BLaER1 treated with 17β-estradiol and CSF1 and Interleukin-3, amounts not matched to agents 10 nM and 100 nM (cell line): ENCODE measurements around the gene IZUMO1.
A peak's percentile ranks its signal among the peaks of the same experiment; 100 is the strongest.
"Not testable (repeated sequence)": the region's sequence is repeated elsewhere in the genome, so short reads cannot be mapped to it uniquely, and the experiment has no call there.

ENCODE experiments used
- H3K27ac ChIP-seq, 11 experiments: shearing (Covaris generic); formaldehyde crosslinking; 2 replicates each; pipeline ENCODE4 v1.8.1; 2022
- H3K27me3 ChIP-seq, 11 experiments: shearing (Covaris generic); formaldehyde crosslinking; 2 replicates each; pipeline ENCODE4 v1.8.1; 2022
- H3K36me3 ChIP-seq, 11 experiments: shearing (Covaris generic); formaldehyde crosslinking; 2 replicates each; pipeline ENCODE4 v1.8.1; 2022
- H3K4me1 ChIP-seq, 10 experiments: shearing (Covaris generic); formaldehyde crosslinking; 2 replicates each; pipeline ENCODE4 v1.8.1; 2022
- H3K4me2 ChIP-seq, 11 experiments: shearing (Covaris generic); formaldehyde crosslinking; 2 replicates each; pipeline ENCODE4 v1.8.1; 2022
- H3K4me3 ChIP-seq, 10 experiments: shearing (Covaris generic); formaldehyde crosslinking; 2 replicates each; pipeline ENCODE4 v1.8.1; 2022
- H3K9ac ChIP-seq, 11 experiments: shearing (Covaris generic); formaldehyde crosslinking; 2 replicates each; pipeline ENCODE4 v1.8.1; 2022
- H3K9me3 ChIP-seq, 11 experiments: shearing (Covaris generic); formaldehyde crosslinking; replicated peaks in 1 of 11; 2 replicates each; pipeline ENCODE4 v1.8.1; 2022
- H4K20me1 ChIP-seq, 11 experiments: shearing (Covaris generic); formaldehyde crosslinking; 2 replicates each; pipeline ENCODE4 v1.8.1; 2022
- Cebpa-rat ChIP-seq, 11 experiments: shearing (Covaris generic); IDR thresholded peaks; 2 replicates each; pipeline ENCODE4 v1.8.1; 2022

Gene IZUMO1

DNA sequence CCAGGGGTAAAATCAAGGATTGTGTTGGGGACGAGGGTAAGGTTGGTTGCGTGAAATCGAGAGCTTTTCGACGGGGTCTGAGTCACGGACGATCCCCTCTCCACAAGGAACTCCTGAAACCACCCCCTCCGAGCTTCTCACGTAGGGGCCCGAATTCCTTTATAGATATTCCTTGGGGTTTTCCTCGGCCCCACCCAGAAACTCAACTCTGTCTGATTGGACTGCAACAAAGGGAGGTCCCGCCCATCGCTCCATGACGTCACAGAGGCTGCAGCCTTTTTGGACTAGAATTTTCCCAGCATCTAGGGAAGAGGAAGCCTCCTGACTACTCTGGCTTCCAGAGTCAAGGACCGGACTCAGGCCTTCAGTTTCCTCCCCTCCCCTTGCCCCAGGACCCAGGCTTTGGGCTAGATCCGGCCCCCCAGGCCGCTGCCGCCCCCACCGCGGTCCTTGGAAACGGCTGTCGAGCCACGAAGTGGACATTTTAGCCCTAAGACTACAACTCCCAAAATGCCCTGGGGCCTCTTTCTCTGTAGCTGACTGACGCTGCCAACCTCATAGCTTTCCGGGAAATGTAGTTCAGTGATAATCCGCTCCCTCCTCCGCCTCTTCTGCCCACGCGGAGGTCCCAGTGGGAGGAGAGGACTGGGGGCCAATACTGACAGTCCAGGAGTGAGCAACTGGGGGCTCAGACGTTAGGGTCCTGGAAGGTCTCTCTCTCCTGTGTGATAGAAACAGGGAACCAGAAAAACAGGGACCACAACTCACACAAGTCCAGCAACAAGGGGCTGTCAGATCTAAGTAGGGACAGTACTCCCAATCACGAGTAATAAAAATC lies at the start of gene IZUMO1:
TSS of gene IZUMO1 (minus strand) at position 172 of the 838 bp plus-strand sequence. CDS start 1,050 bp downstream, outside the sequence.
- Histone ChIP-seq H3K36me3 (peaks cover 0 to 20% (median 14%) of the 10 kb centered on the region in 11 experiments; a peak in 15 of 22 replicates), H3K4me3 (peak within 1 kb of the TSS; percentile 51 to 71 (median 64)), H4K20me1 (peaks cover 0 to 7% (median 0%) of the 10 kb centered on the region in 11 experiments; a peak in 3 of 22 replicates), H3K9ac (peak within 1 kb of the TSS; percentile 63 to 84 (median 78)), H3K4me1 (peaks cover 42 to 73% (median 56%) of the 10 kb centered on the region in 10 experiments), H3K4me2 (peak within 1 kb of the TSS; percentile 60 to 86 (median 75)), H3K27me3 (peaks cover 0 to 7% (median 1%) of the 10 kb centered on the region in 11 experiments; a peak in 9 of 22 replicates), H3K27ac (peak within 1 kb of the TSS; percentile 42 to 85 (median 76); a peak in 21 of 22 replicates), H3K9me3 (no peaks in the 10 kb centered on the region)
- TF ChIP-seq Cebpa-rat (IDR thresholded peaks at IDR 0.05), result no peak

DNA sequence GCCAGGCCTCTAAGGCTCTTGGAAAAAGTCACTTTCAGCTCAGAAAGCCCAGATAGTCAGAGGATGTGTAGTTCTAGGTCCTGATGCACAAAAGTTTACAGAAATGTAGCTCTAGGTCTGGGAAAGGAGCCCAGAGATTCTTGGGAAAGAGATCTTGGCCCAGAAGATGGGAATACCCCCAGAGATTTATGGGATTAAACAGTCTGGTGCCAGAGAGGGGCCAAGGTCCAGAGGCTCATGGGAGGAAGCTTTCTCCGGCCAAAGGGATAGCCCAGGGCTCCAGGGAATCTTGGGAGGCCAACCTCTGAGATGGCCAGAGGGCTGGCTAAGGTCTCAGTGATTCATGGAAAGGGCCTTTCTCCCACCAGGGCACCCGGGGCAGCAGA lies 49.0 kb upstream of the IZUMO1 start:
- H3K4me1 ChIP-seq, result peaks cover 30 to 58% (median 56%) of the 10 kb centered on the region in 10 experiments
- H3K27ac ChIP-seq, result peak overlapping the region in 9 of 11 experiments; percentile 25 to 86 (median 50); a peak in 18 of 22 replicates
- H3K4me2 ChIP-seq, result peak overlapping the region in 10 of 11 experiments; percentile 21 to 96 (median 90); a peak in 16 of 22 replicates
- no peaks in the 10 kb centered on the region for H3K27me3 ChIP-seq
- no peaks in the 10 kb centered on the region; a peak in 1 of 22 replicates for H4K20me1 ChIP-seq
- H3K9me3 ChIP-seq, result no peaks in the 10 kb centered on the region
- H3K9ac ChIP-seq, result peak overlapping the region in 9 of 11 experiments; percentile 4 to 77 (median 22); a peak in 12 of 22 replicates
- H3K36me3 ChIP-seq, result no peaks in the 10 kb centered on the region
- TF ChIP-seq Cebpa-rat (IDR thresholded peaks at IDR 0.05), result no peak
- H3K4me3 ChIP-seq, result peak overlapping the region in 3 of 10 experiments; percentile 54 to 70 (median 67); a peak in 4 of 20 replicates

DNA sequence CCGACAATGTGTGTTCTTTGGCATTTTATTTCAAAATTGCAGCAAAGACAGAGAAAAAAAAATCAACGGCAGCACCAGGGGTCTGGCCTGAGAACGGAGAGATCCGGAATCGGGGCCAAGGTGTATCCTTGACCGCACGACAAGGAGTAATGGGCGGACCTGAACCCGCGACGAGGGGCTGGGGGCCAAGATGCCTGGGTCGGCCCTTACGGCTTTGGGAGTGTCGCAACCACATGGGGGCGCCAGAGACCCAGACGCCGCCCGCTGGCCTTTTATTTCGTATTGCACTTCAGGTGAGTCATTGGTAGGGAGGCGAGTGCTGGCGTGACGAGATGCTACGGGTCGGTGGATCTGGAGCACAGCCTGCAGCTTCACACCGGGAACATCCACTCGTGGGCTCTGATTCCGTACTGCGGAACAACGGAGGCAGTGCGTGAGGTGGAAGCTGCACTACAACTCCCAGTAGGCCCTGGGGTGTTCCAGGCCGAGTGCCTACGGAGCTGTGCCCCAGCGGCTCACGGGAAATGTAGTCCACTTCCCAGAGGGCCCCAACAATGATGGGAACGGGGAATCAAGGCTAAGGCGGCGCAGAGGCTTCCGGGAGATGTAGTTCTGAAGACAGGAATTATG lies 48.5 kb upstream of the IZUMO1 start:
- H3K36me3 ChIP-seq, result no peaks in the 10 kb centered on the region
- peak overlapping the region; percentile 54 to 70 (median 60) for H3K4me3 ChIP-seq
- H3K4me1 ChIP-seq, result peaks cover 30 to 53% (median 52%) of the 10 kb centered on the region in 10 experiments
- H4K20me1 ChIP-seq, result no peaks in the 10 kb centered on the region
- no peaks in the 10 kb centered on the region for H3K9me3 ChIP-seq
- peak overlapping the region; percentile 15 to 86 (median 55); a peak in 21 of 22 replicates for H3K27ac ChIP-seq
- TF ChIP-seq Cebpa-rat (IDR thresholded peaks at IDR 0.05), result peak in 4 of 11 experiments; percentile 23 to 39 (median 26); a peak in 2 of 22 replicates
- peak overlapping the region; percentile 52 to 77 (median 69) for H3K9ac ChIP-seq
- H3K4me2 ChIP-seq, result peak overlapping the region; percentile 48 to 93 (median 78)
- H3K27me3 ChIP-seq, result no peaks in the 10 kb centered on the region

DNA sequence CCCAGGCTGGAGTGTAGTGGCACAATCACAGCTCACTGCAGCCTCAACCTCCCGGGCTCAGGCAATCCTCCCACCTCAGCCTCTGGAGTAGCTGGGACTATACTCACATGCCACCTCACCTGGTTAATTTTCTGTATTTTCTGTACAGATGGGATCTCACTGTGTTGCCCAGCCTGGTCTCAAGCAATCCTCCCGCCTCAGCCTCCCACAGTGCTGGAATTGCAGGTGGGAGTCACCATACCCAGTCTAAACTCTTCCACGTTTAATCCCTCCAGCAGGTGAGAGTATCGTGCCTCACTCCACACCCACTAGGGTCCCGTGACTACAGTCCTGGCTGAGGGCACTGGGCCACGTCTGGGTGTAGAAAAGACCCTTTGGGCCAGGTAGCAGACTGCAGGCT lies 47.6 kb upstream of the IZUMO1 start:
- no peaks in the 10 kb centered on the region for H3K27me3 ChIP-seq
- peaks cover 22 to 44% (median 43%) of the 10 kb centered on the region in 10 experiments for H3K4me1 ChIP-seq
- H3K9me3 ChIP-seq, result no peaks in the 10 kb centered on the region
- no peak overlapping the region for H3K4me3 ChIP-seq
- peak overlapping the region in 8 of 11 experiments; percentile 48 to 86 (median 70); a peak in 13 of 22 replicates for H3K4me2 ChIP-seq
- H3K27ac ChIP-seq, result peak overlapping the region in 4 of 11 experiments; percentile 54 to 86 (median 70); a peak in 2 of 22 replicates
- TF ChIP-seq Cebpa-rat (IDR thresholded peaks at IDR 0.05), result no peak
- peak overlapping the region; percentile 4 to 77 (median 69); a peak in 15 of 22 replicates for H3K9ac ChIP-seq
- H4K20me1 ChIP-seq, result no peaks in the 10 kb centered on the region
- H3K36me3 ChIP-seq, result no peaks in the 10 kb centered on the region

DNA sequence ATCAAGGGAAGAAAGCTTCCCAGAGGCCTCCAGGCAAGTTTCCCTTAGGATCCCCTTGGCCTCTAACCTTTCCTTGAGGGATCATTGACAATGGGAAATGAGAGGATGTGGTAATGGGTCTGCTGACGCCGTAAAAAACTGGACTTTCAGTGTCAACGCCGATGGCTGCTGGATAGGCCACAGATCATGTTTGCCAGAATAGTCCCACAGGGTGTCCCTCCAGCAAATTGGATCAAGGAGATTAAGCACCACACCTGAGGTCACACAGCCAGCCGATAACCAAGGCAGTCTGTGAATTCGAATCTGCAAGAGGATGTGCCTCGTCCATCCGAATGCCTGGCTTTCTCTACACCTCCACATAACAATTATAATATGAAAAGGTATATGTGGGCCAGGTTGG lies 46.6 kb upstream of the IZUMO1 start:
- H3K4me2 ChIP-seq, result no peak overlapping the region
- TF ChIP-seq Cebpa-rat (IDR thresholded peaks at IDR 0.05), result no peak
- H3K27me3 ChIP-seq, result no peaks in the 10 kb centered on the region
- H3K36me3 ChIP-seq, result no peaks in the 10 kb centered on the region
- H3K27ac ChIP-seq, result no peak overlapping the region
- H4K20me1 ChIP-seq, result no peaks in the 10 kb centered on the region
- no peaks in the 10 kb centered on the region for H3K9me3 ChIP-seq
- H3K9ac ChIP-seq, result peak overlapping the region in 1 of 11 experiments; percentile 33; a peak in 2 of 22 replicates
- H3K4me3 ChIP-seq, result no peak overlapping the region
- peaks cover 14 to 34% (median 33%) of the 10 kb centered on the region in 10 experiments; a peak in 18 of 20 replicates for H3K4me1 ChIP-seq

DNA sequence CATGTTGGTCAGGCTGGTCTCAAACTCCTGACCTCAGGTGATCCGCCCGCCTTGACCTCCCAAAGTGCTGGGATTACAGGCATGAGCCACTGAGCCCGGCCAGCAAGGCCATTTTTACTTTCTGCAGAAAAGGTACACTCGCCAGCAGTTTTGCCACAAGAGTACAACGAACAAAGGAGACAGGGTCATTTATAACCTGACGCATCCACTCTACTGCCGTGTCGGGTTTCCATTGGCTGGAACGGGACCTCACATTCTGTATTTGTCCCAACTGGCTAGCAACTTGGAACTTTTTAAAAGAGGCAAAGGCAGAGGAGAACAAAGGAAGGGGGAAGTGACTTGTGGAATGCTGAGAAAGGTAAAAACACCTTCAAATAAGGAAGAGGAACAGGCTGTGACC lies 40.6 kb upstream of the IZUMO1 start:
- H3K27ac ChIP-seq, H3K4me2 ChIP-seq, H3K9me3 ChIP-seq, H3K4me3 ChIP-seq, H3K9ac ChIP-seq, H3K36me3 ChIP-seq, H3K27me3 ChIP-seq, H4K20me1 ChIP-seq: not testable (repeated sequence)
- H3K4me1 ChIP-seq, result peaks cover 0 to 13% (median 3%) of the 10 kb centered on the region in 10 experiments; a peak in 14 of 20 replicates

DNA sequence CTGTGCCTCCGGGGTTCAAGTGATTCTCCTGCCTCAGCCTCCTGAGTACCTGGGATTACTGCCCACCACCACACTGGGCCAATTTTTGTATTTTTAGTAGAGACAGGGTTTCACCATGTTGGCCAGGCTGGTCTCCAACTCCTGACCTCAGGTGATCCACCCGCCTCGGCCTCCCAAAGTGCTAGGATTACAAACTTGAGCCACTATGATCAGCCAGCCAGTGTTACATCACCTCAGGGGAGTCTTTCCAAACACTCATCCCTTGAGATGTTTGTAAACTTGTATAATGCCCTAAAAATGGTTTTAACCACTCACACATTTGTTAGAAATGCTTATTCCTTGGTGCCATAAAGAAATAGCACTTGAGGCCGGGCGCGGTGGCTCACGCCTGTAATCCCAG lies 39.7 kb upstream of the IZUMO1 start:
- not testable (repeated sequence) for H3K36me3 ChIP-seq, H3K4me3 ChIP-seq, H3K9me3 ChIP-seq, H3K27ac ChIP-seq, H3K4me2 ChIP-seq, H3K9ac ChIP-seq, H3K27me3 ChIP-seq, H4K20me1 ChIP-seq
- H3K4me1 ChIP-seq, result peaks cover 5 to 22% (median 13%) of the 10 kb centered on the region in 10 experiments

DNA sequence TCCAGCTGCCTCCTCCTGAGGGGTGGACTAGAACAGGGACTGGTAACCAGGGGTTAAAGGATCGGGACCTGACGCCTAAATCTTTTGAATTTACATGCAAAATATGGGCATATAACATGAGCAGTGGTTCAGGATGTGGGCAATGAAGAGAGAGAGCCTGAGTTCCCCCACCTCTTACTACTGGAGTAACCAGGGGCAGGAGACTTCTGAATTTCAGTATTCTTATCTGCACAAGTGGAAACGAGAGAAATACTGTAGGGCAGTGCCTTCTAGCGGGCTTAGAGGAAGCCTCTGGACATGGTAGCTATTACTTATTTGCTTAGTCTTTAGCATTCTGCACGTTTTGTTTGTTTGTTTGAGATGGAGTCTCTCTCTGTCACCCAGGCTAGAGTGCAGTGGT lies 37.8 kb upstream of the IZUMO1 start:
- TF ChIP-seq Cebpa-rat (IDR thresholded peaks at IDR 0.05), result no peak
- Histone ChIP-seq H4K20me1 (no peaks in the 10 kb centered on the region), H3K4me3 (no peak overlapping the region), H3K9me3 (no peaks in the 10 kb centered on the region), H3K9ac (no peak overlapping the region), H3K4me2 (no peak overlapping the region), H3K27me3 (no peaks in the 10 kb centered on the region), H3K4me1 (peaks cover 16 to 41% (median 30%) of the 10 kb centered on the region in 10 experiments), H3K27ac (no peak overlapping the region), H3K36me3 (no peaks in the 10 kb centered on the region)
